ENCODE data around the gene TREX2.

DNA sequence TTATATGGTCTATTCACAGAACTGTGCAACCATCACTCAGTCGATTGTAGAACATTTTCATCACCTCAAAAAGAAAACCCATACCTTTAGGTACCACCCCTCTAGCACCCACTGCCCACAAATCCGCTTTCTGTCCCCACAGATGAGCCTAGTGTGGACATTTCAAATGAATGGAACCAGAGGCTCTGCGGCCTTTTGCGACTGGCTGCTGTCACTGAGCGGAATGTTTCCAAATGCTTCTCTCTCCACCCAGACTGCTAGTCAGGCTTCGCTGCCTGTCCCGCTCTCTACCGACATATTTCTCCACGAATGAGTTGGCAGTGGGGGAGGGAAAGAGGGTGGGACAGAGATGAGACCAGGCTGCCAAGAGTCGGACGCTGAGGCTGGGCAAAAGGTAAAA, 47.2 kb upstream of the TREX2 start:
- TF ChIP-seq, protein P1, sequence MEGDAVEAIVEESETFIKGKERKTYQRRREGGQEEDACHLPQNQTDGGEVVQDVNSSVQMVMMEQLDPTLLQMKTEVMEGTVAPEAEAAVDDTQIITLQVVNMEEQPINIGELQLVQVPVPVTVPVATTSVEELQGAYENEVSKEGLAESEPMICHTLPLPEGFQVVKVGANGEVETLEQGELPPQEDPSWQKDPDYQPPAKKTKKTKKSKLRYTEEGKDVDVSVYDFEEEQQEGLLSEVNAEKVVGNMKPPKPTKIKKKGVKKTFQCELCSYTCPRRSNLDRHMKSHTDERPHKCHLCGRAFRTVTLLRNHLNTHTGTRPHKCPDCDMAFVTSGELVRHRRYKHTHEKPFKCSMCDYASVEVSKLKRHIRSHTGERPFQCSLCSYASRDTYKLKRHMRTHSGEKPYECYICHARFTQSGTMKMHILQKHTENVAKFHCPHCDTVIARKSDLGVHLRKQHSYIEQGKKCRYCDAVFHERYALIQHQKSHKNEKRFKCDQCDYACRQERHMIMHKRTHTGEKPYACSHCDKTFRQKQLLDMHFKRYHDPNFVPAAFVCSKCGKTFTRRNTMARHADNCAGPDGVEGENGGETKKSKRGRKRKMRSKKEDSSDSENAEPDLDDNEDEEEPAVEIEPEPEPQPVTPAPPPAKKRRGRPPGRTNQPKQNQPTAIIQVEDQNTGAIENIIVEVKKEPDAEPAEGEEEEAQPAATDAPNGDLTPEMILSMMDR (IDR thresholded peaks at IDR 0.05) = no peak
- TF ChIP-seq POLR2A (IDR thresholded peaks at IDR 0.05) = no peak

Measured in heart left ventricle (tissue), 13 donors.